GM08714 (cell line): ENCODE data around the gene PTPRZ1.

ENCODE experiments used
- H3K4me3 ChIP-seq: fragments of 200-500 bp; sonication (Bioruptor generic); 2 replicates; pipeline ENCODE4 v1.5.1; 2014; ENCODE audit warnings: mild to moderate bottlenecking, low read length, inconsistent platforms
- ZNF274 ChIP-seq: IDR thresholded peaks from 2 replicates; pipeline ENCODE4 v1.6.1; 2012; ENCODE audit warnings: mild to moderate bottlenecking, low read depth, low read length

PTPRZ1 gene

DNA sequence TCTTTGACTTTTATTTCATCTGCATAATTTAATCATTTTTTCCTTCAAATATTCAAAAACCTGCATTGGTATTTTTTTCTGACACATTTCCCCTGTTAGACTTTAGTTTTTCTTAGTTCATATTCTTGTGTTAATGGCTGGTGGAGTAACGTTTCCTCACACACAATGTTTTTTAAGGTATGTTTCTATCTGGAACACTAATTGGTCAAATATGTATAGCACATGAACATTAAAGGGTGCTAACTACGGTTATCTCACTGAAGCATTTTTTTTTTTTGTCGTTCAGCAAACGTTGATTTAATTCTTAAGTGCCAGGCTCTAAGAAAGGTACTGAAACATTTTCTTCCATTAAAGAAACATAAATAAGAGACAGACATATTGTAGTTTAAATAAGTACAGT lies 87.7 kb downstream of the PTPRZ1 start:
- TF ChIP-seq ZNF274: no peak
- H3K4me3 ChIP-seq: no peak overlapping the region

DNA sequence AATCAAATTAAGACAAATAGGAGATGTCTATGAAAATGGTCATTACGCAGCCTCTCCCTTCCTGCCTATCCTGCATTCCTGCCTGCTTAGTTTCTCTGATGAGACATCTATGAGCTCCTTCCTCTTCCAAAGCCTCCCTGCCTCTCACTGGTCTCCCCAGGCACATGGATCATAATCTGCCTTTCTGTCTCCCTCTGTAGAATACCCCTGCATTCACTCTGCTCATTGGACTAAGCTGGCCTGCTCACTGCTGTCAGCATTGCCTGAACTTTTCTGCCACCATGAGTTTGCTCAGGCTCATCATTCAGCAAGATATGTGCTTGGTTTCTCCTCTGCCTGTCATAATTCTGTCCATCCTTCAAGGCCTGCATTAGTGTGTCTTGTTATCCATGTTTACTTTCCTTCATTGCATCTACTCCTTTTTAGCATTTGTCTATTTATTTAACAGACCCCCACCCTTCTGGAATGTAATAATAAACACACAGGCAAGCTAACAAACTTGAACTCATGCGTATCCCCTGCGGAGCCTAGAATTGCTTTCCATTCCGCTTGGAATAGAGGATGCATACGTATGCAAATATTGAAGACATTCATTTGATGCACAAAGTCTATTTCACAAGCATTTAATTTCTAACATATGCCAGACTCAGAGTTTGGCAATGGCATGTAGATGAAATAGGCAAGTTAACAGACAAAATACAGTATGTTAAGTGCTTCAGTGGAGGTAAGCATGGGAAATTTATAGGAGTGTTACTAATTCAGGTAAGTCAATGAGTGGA lies 88.3 kb downstream of the PTPRZ1 start:
- no peak for TF ChIP-seq ZNF274
- no peak overlapping the region for H3K4me3 ChIP-seq

DNA sequence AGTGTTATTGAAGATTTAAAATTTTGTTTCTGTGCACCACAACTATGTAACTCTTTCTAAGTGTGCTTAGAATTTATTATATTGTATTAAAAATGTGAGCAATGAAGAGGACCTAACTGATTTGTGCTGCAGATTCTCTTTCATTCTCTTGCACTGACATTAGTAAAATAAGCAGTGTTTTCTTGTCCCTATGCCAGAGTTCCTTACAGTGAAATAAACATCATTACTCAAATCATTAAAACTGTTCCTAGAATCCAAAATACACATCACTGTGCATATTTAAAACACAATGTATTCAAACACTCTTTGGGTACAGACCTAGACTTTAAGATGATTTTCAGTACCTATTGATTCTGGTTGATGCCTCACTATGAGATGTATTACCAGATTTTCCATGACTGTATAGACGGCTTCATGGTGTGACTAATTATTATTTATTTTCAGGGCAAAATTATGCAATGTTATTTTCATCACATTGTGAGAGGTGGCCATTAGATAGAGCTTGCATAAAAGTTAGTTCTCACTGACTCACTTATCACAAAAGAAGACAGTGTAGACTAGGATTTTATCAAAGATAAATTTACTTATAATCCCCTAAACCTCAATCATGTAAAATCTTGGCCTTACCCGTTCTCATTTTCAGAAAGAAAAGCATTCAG lies 93.4 kb downstream of the PTPRZ1 start:
- no peak overlapping the region for H3K4me3 ChIP-seq
- no peak for TF ChIP-seq ZNF274

DNA sequence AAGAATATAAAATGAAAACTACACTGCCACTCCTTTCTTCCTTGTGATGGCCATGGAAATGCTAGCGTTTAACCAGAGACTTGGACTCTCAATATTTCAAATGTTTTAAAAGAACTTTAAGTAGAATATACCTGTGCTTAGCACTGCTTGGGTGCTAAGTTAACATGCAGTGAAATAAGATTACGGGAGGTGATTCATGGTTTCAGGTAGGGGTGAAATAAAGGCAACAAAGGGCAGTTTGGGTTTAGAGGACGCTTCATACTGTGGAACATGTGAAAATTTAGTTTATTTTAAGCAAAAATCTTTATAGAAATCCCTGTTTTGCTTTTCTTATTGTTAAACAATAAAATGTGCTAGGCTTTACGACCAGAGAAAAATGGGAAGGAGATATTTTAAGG lies 94.0 kb downstream of the PTPRZ1 start:
- no peak overlapping the region for H3K4me3 ChIP-seq
- no peak for TF ChIP-seq ZNF274

DNA sequence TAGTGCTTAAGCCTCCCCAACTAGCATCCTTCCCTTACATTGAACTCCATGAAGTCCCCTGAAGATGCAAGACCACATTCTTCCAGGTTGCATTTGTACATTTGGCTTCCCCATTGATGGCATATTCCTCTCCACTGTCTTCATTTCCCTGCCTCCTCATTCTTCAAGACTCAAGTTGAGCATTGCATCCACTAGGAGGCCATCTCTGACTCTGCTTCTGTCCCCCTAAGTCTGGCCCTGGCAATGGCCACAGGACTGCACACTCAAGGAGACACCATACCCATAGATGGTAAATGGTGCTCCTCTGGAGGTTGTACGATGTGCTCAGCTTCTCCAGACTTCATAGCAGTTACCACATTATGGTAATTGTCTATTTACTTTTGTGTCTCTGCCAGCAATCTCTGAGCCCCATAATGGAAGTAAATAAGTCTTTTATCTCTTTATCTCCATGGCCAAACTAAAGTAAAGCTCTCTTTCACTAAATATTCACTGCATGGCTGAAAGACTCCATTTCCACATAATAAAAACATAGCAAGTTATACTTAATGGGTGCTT lies 112.6 kb downstream of the PTPRZ1 start:
- TF ChIP-seq ZNF274: no peak
- H3K4me3 ChIP-seq: no peak overlapping the region

DNA sequence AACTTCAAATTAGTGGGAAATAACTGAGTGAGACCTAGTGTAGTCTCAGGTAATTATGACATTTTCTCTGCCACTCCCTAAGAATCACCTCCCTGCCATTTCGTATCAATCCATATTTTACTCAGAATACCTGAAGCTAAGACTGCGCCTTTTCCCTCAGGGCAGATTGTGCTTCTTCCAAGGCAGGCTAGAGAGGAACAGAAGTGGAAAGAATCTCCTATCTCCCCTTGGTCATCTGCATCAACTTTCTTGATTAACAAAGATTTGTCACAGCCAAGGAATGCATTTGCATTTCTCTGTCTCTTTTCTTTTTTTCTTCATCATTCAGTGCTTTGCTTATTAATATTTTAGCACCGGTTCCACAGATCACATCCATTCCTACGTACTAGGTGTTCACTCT lies 119.1 kb downstream of the PTPRZ1 start:
- no peak for TF ChIP-seq ZNF274
- no peak overlapping the region for H3K4me3 ChIP-seq

DNA sequence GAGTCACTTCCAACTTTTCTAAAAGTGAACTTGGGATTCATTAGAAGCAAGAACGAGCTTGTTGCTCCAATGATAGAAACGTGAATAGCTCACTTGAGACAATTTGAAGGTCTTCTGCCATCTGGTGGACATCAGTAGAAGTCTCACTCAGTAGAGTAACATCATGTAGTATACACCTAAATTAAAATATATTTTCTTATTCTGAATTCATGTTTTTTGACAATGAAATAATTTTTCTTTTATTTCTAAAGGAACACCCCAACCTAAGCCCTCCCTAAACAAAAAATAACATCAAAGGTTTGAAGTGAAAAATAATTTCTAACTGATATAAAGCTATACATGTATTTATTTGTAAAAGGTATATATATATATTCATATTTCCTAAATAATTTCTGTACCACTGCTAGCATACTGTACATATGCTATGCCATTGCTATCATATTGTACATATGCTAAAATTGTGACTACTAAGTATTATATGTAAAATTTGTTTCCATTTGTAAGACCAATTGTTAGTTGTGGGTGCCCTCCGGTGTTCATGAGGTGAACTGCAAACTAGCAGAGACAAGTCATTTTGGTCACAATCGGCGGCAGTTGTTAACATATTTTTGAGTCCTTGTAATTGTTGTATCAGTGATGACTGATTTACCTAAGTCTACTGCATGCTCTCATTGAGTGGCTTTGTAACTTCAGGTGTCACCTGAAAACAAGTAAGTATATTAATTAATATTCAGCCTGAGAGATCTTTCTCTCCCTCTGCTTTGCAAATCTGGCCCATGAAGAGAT lies 121.9 kb downstream of the PTPRZ1 start:
- no peak for TF ChIP-seq ZNF274

DNA sequence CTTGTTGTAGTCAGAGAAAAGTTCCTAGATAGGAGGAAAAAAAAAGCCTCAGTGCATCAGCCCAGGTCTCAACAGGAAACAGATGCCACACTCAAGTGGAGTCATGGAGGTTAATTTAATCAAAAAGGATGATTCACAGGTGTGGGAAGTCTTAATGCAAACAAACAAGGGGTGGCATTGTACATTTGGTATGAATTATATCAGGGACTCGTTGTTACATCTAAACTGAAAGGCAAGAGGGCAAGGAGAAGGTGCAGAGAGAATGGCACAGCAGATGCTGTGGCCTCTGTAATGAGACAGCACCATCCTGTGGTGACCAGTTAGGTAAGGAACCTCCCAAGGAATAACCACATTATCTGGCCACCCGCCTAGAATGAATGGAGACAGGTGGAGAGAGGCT lies 133.7 kb downstream of the PTPRZ1 start:
- H3K4me3 ChIP-seq: no peak overlapping the region
- no peak for TF ChIP-seq ZNF274

More for the DNA sequence above, 121.9 kb downstream of the PTPRZ1 start:
- H3K4me3 ChIP-seq: no peak overlapping the region

DNA sequence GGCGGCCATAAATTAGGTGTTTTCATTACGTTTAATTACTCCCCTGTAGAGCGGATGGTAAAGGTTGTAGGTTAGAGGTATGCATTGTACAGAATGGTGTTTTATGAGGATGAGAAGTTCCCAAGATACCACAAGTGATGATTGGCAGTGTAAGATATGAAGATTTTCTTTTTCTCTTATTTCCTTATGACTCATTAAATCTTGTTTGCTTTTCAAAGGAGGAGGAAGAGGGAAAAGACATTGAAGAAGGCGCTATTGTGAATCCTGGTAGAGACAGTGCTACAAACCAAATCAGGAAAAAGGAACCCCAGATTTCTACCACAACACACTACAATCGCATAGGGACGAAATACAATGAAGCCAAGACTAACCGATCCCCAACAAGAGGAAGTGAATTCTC lies 137.2 kb downstream of the PTPRZ1 start:
- TF ChIP-seq ZNF274: no peak
- H3K4me3 ChIP-seq: no peak overlapping the region

DNA sequence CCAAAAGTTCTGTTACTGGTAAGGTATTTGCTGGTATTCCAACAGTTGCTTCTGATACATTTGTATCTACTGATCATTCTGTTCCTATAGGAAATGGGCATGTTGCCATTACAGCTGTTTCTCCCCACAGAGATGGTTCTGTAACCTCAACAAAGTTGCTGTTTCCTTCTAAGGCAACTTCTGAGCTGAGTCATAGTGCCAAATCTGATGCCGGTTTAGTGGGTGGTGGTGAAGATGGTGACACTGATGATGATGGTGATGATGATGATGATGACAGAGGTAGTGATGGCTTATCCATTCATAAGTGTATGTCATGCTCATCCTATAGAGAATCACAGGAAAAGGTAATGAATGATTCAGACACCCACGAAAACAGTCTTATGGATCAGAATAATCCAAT lies 140.1 kb downstream of the PTPRZ1 start:
- no peak overlapping the region for H3K4me3 ChIP-seq
- no peak for TF ChIP-seq ZNF274

DNA sequence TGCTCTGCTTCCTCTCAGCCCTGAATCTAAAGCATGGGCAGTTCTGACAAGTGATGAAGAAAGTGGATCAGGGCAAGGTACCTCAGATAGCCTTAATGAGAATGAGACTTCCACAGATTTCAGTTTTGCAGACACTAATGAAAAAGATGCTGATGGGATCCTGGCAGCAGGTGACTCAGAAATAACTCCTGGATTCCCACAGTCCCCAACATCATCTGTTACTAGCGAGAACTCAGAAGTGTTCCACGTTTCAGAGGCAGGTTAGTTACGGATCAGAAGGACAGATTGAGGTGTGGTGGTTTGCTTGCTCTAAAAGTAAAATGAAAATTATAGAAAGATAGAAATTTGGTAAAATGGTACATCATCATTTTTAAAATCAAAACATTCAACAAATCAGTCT lies 140.7 kb downstream of the PTPRZ1 start:
- no peak for TF ChIP-seq ZNF274
- H3K4me3 ChIP-seq: no peak overlapping the region

DNA sequence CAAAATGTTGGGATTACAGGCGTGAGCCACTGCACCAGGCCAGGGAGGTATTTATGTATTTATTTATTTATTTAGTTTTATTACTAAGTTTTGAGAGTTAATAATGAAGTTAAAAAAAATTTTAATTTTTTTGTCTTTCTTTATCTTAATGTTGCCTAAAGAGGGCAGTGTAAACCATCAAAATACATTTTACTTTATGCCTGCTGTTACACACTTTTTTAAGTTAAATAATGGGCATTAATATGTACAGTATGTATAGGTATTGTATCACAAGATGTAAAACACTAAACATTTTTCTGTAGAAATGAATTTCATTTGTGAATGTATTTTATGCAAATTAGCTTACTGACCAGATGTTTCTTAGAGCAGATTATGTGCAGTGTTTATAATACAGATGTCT lies 141.7 kb downstream of the PTPRZ1 start:
- no peak for TF ChIP-seq ZNF274
- no peak overlapping the region for H3K4me3 ChIP-seq

DNA sequence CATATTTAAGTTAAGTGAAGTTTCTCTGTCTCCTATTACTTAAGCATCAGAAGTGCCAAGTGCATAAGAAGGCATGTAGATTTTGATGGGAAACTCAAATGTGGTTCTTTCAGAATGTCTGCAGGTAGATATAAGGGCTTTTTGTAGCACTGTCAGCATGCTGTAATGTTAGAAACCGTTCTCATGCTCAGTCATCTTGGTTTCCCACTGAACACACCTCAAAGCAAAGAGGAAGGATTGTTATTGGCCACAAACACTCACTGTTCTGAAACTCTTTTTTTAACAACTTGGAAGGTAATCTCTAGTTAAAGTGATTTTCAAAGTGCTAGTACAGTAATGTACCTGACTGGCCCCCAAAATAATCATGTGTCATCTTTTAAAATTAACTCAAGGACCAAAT lies 145.1 kb downstream of the PTPRZ1 start:
- H3K4me3 ChIP-seq: no peak overlapping the region
- no peak for TF ChIP-seq ZNF274

DNA sequence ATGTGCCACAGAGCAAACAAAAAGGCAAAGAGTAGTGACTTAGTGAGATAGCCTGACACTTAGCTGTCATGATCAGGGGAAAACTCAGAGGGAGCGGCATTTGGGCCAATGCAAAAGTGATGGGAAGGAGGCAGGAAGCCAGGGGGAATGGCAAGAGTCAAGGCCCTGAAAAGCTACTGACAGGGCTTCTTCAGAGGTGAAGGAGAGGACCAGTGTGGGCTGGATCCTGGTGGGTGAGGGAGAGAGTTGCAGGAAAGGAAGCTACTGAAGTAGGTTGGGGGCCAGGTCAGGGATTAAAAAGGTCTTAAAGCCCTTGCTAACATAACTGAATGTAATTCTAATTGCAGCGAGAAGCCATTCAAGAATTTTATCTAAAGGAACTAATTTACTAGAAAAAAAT lies 154.1 kb downstream of the PTPRZ1 start:
- H3K4me3 ChIP-seq: no peak overlapping the region
- TF ChIP-seq ZNF274: no peak
